KMS-11 (cell line): ENCODE results near the gene NAGPA.

Experiments
- H2AFZ ChIP-seq: fragments of 200-600 bp; sonication (generic); 2 replicates; pipeline ENCODE4 v1.6.1; 2016; ENCODE audit warnings: antibody characterized with exemption, mixed run types, low read depth
- H3K27ac ChIP-seq: fragments of 200-600 bp; sonication (generic); 2 replicates; pipeline ENCODE4 v1.6.1; 2016; ENCODE audit warnings: mild to moderate bottlenecking, mixed run types
- H3K27me3 ChIP-seq: fragments of 200-600 bp; sonication (generic); 2 replicates; pipeline ENCODE4 v1.6.1; 2017; ENCODE audit warnings: mild to moderate bottlenecking, low read depth, mixed run types, moderate library complexity; ENCODE audit not compliant: insufficient read depth
- H3K36me3 ChIP-seq: fragments of 200-600 bp; sonication (generic); 2 replicates; pipeline ENCODE4 v1.6.1; 2017; ENCODE audit warnings: mild to moderate bottlenecking, mixed run types; ENCODE audit not compliant: insufficient read depth
- H3K4me1 ChIP-seq: fragments of 200-600 bp; sonication (generic); 2 replicates; pipeline ENCODE4 v1.6.1; 2016; ENCODE audit warnings: mild to moderate bottlenecking, low read depth, mixed run types; ENCODE audit not compliant: poor library complexity, severe bottlenecking
- H3K4me2 ChIP-seq: fragments of 200-600 bp; sonication (generic); 2 replicates; pipeline ENCODE4 v1.7.0; 2016; ENCODE audit warnings: mild to moderate bottlenecking, mixed run types
- H3K4me3 ChIP-seq: fragments of 200-600 bp; sonication (generic); IDR thresholded peaks from 2 replicates; pipeline ENCODE4 v1.6.1; 2017; ENCODE audit warnings: low read depth, low read length, mixed read lengths; ENCODE audit not compliant: insufficient read depth
- H3K79me2 ChIP-seq: fragments of 200-600 bp; sonication (generic); 2 replicates; pipeline ENCODE4 v1.6.1; 2016; ENCODE audit warnings: low read depth, mixed run types; ENCODE audit not compliant: insufficient read depth
- H3K9ac ChIP-seq: fragments of 200-600 bp; sonication (generic); 2 replicates; pipeline ENCODE4 v1.6.1; 2016; ENCODE audit warnings: mild to moderate bottlenecking, mixed run types
- H4K20me1 ChIP-seq: fragments of 200-600 bp; sonication (generic); 2 replicates; pipeline ENCODE4 v1.6.1; 2016; ENCODE audit warnings: mild to moderate bottlenecking, mixed run types; ENCODE audit not compliant: insufficient read depth
- CTCF ChIP-seq: fragments of 200-600 bp; sonication (generic); conservative IDR thresholded peaks from 2 replicates; pipeline ENCODE4 v1.6.1; 2017; ENCODE audit warnings: low read depth, mild to moderate bottlenecking, antibody characterized with exemption, low read length, moderate library complexity, mixed read lengths

Gene NAGPA

DNA sequence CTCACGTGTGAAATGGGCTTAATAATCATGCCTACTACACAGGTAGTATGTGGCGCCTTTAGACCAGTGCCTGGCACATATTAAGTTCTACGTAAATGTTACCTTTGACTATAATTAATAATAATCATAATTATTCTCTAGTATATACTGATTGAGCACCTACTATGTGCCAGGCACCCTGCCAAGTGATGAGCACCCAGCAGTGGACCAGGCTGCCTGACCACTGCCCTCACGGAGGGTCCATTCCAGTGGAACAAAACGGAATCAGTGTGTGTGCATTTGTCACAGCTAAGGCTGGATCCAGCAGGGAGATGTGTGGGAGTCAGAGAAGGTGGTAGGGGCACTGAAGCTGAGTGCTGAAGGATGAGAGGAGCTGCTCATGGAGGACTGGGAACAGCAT is 45.1 kb downstream of the NAGPA start:
- Histone ChIP-seq H3K79me2 (no peaks in the 10 kb centered on the region), H4K20me1 (no peaks in the 10 kb centered on the region), H3K36me3 (no peaks in the 10 kb centered on the region), H3K27me3 (0 out of 2 replicates have a peak, but pooled peaks cover 3% of the 10 kb centered on the region), H3K27ac (no peak overlapping the region), H2AFZ (no peak overlapping the region), H3K4me3 (no peak overlapping the region), H3K4me1 (no peaks in the 10 kb centered on the region), H3K9ac (no peak overlapping the region), H3K4me2 (no peak overlapping the region)
- TF ChIP-seq CTCF: no peak

- H4K20me1 ChIP-seq: no peaks in the 10 kb centered on the region
- H3K27me3 ChIP-seq: 0 out of 2 replicates have a peak, but pooled peaks cover 3% of the 10 kb centered on the region
- H3K36me3 ChIP-seq: no peaks in the 10 kb centered on the region
- no peak overlapping the region for H3K9ac ChIP-seq
- no peaks in the 10 kb centered on the region for H3K79me2 ChIP-seq
- no peaks in the 10 kb centered on the region for H3K4me1 ChIP-seq
- H3K27ac ChIP-seq: no peak overlapping the region
- H3K4me3 ChIP-seq: no peak overlapping the region
- no peak for TF ChIP-seq CTCF
- no peak overlapping the region for H3K4me2 ChIP-seq
- H2AFZ ChIP-seq: no peak overlapping the region
Measured at GRCh38 chr16:4987580-4988374, 46.0 kb downstream of the NAGPA start.

DNA sequence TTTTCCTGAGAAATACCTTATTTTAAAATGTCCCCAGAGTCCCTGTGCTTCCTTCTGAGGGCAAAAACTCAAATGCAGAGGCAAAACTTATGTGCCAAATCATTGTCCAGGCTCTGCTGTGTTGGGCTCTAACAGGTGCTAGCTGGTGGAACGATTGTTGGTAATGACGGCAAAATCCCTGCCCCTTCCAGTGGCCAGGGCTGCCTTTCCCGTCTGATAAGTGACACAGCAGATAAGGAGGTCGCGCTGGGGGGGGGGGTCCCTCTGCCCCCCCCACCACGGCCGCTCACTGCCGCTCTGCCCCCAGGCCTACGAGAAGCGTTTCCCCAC is 46.5 kb downstream of the NAGPA start:
- H2AFZ ChIP-seq: no peak overlapping the region
- no peak overlapping the region for H3K9ac ChIP-seq
- TF ChIP-seq CTCF: no peak
- no peak overlapping the region for H3K4me3 ChIP-seq
- H3K4me1 ChIP-seq: no peaks in the 10 kb centered on the region
- 0 out of 2 replicates have a peak, but pooled peaks cover 3% of the 10 kb centered on the region for H3K27me3 ChIP-seq
- no peaks in the 10 kb centered on the region for H3K79me2 ChIP-seq
- no peak overlapping the region for H3K4me2 ChIP-seq
- H3K27ac ChIP-seq: no peak overlapping the region
- no peaks in the 10 kb centered on the region for H4K20me1 ChIP-seq
- no peaks in the 10 kb centered on the region for H3K36me3 ChIP-seq

GRCh38 chr16:4984174-4984990 is 49.4 kb downstream of the NAGPA start:
- Histone ChIP-seq H3K79me2 (no peaks in the 10 kb centered on the region), H3K27me3 (peaks cover 3% of the 10 kb centered on the region; the same call in 1 of the 2 replicates), H3K4me3 (no peak overlapping the region), H4K20me1 (no peaks in the 10 kb centered on the region), H3K27ac (no peak overlapping the region), H3K36me3 (no peaks in the 10 kb centered on the region), H3K4me1 (no peaks in the 10 kb centered on the region), H3K9ac (no peak overlapping the region), H2AFZ (no peak overlapping the region), H3K4me2 (no peak overlapping the region)
- TF ChIP-seq CTCF: no peak
